ENCODE results near the gene PPP1R2B.
"Not testable (repeated sequence)": the region's sequence is repeated elsewhere in the genome, so short reads cannot be mapped to it uniquely, and the experiment has no call there.

Gene PPP1R2B

DNA sequence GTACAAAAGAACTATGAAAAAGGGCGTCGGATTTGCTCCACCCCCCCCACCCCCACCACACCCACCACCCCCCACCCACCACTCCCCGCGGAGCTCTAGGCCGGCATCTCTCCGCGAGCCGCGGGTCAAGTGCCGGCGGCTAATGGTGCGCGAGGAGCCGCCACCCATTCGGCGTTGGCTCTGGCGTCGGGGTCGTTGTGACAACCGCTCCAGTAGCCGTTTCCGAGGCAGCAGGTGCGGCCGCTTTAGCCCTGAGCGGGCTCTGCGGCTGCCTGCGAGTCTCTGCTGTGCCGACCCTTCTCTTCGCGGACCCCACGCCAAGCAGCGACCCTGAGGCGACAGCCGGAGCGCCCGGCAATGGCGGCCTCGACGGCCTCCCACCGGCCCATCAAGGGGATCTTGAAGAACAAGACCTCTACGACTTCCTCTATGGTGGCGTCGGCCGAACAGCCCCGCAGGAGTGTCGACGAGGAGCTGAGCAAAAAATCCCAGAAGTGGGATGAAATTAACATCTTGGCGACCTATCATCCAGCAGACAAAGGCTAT lies at the start of gene PPP1R2B:
Gene PPP1R2B, plus strand, starts transcription at position 90 of the 546 bp plus-strand sequence. Its CDS starts 268 bp downstream, at position 358.
- no peak for DNase-seq

GRCh38 chr5:156800929-156801328 lies 49.2 kb upstream of the PPP1R2B start:
- DNase-seq = no peak

DNA sequence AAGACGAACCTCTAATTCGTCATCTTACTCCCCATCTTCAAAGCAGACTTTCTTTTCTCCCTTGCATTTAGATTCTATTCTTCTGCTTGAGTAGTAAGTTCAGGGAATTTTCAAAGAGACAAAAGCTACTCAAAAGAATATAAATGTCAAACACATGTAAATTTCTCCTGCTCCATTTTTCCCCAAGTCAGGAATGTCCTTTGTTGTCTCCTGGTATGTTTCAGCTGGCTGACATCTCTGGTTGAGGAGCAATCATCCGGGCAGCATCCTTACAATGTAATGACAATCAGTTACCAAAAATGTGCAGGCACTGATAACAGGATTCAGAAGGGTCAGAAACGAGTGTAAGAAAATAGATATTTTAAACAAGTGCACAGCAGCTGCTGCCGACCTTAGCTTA lies 47.6 kb upstream of the PPP1R2B start:
- no peak for DNase-seq

- DNase-seq = no peak
Observed at GRCh38 chr5:156803404-156803803, 46.7 kb upstream of the PPP1R2B start.

GRCh38 chr5:156812959-156813358 lies 37.1 kb upstream of the PPP1R2B start:
- no peak for DNase-seq

DNA sequence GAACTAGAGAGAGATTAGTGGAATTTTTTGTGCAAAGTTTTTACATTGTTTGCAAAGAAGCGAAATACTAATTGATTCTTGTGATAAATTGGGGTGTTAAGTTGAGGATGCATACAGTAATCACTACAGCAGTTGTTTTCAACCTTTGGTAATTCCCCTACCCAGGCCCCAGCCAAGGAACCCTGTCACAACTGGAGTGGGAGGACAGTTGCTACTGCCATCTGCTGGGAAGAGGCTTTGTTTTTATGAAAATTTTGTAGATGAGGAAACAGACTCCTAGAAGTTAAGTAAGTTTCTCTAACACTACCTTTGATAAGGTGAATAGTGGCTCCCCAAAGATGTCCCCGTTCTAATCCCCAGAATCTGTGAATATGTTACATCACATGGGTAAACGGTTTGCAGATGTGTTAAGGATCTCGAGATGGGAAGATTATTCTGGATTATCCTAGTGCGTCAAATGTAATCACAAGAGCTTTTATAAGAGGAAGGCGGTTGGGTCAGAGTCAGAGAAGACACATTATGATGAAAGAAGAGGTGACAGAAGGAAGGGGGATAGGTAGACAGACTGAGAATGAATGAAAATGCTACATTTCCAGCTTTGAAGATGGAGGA lies 34.0 kb upstream of the PPP1R2B start:
- no peak for DNase-seq

DNA sequence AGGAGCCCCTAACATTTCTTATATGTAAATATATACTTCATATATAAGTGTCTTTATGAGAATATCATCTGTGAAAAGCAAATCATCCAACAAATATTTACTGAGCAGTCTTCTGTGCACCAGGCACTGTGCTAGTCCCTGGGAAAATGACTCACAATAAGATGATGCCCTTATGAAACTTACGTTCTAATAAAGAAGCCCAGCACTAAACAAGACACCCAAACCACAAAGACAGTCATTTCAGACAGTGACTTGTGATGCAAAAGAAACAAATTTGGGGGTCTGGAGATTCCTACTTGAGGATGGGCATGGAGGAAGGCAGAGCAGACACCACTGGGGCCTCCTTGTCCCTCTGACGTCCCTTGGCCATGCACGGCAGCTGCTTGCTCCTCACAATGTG lies 30.6 kb upstream of the PPP1R2B start:
- no peak for DNase-seq

GRCh38 chr5:156819967-156820581 lies 30.0 kb upstream of the PPP1R2B start:
- no peak for DNase-seq

- DNase-seq = no peak
Observed at GRCh38 chr5:156824241-156824640, 25.9 kb upstream of the PPP1R2B start.

DNA sequence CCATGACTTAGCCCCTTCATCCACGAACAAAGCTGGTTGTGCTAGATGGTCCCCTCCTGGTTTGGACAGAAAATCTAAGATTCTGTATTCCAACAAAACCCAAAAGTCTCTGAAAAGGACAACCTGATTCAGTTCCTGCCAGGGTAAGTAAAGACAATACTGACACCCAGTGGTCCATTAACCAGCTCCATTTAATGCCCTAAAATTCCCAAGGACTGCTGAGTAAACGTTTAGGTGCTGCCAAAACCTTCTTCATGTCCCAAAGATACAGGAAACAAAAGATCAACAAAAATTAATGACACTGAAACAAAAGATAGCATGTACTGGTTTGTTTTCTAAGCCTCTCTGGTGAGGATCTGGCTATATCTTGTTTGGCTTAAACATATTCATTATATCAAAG lies 25.3 kb upstream of the PPP1R2B start:
- DNase-seq = no peak

GRCh38 chr5:156825688-156826087 lies 24.4 kb upstream of the PPP1R2B start:
- DNase-seq = no peak

DNA sequence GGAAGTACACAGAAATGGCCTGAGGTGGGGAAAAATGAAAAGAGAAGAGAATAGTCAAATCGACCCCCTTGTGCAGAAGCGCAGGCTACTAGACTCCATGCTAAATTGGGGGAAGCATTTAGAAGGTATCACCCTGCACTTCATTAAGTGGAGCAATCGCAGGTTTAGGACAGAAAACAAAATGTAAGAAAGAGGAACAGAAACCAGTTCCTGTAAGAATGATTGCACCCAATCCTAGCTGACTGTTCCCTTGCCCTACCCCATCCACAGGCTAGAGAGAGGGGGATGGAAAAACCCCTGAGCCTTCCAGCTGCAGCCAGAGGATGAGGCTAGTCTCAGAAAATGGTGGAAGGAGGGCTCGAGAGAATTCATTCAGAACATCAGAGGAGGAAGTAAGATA lies 23.9 kb upstream of the PPP1R2B start:
- no peak for DNase-seq

GRCh38 chr5:156834916-156835315 lies 15.2 kb upstream of the PPP1R2B start:
- no peak for DNase-seq

- DNase-seq = no peak
Observed at GRCh38 chr5:156835905-156836304, 14.2 kb upstream of the PPP1R2B start.

DNA sequence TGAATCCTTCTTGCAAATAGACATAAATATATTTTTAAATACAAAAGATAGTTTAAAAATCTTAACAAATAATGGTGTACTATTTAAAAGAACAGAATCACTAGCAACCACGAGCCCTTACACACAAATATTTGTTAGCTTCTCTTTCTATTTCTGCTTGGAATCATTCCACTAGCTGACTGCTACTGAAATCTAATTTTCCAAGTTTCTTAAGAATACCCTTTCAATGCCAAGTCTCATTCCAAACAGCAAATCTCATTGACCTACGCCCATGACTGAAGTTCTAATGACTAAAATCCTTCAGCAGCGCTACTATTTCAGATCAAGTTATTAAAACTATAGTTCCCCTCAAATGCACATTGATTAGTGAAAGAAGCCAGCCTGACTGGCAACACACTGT lies 13.2 kb upstream of the PPP1R2B start:
- DNase-seq = no peak

- no peak for DNase-seq
Observed at GRCh38 chr5:156838961-156839360, 11.1 kb upstream of the PPP1R2B start.

GRCh38 chr5:156841737-156842136 lies 8.4 kb upstream of the PPP1R2B start:
- no peak for DNase-seq

- DNase-seq = no peak
Observed at GRCh38 chr5:156846914-156847313, 3.2 kb upstream of the PPP1R2B start.

- not testable (repeated sequence) for DNase-seq
Observed at GRCh38 chr5:156848447-156848846, 1.6 kb upstream of the PPP1R2B start.

- no peak for DNase-seq
Observed at GRCh38 chr5:156851880-156852279, 1.8 kb downstream of the PPP1R2B start.

DNA sequence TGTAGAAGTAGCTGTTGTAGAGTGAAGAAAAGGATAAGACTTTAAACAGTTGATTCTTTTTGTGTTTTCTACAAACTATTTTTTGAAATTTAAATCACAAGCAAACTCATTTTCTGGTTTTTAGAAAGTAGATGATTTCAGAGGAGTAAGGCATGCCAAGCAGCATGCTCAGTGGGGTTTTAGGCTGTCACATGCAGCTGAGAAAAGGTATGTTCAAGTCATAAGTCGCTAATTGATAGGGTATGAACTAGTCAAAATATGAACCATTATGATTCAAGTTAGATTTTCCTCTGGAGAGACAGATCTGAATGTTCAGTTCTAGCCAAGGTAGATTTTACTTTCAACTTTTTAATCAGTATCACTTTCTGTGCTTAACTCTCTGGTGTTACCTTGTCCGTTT lies 3.0 kb downstream of the PPP1R2B start:
- not testable (repeated sequence) for DNase-seq

GRCh38 chr5:156865427-156865826 lies 15.3 kb downstream of the PPP1R2B start:
- DNase-seq = no peak

- DNase-seq = no peak
Observed at GRCh38 chr5:156870498-156870839, 20.4 kb downstream of the PPP1R2B start.

DNA sequence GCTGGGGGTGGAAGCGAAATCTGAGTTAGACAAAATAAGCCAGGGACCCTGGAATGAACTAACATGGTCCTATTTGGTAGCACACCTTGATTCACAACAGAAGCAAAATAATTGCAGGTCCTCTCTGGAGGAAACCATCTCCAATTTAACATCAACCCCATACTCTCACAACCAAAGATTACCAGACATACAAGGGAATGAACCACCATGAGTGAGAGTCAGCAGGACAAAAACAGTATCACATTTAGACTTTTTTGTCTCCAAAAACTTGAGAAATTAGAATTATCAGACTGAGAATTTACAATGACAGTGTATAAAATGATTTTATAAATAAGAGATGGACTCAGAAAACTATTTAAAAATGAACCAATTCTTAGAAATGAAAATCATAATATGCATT lies 21.1 kb downstream of the PPP1R2B start:
- no peak for DNase-seq
